GM19035 (cell line): ENCODE measurements around the gene BZW1.

Experiments used
- ATAC-seq: cut with Tn5 transposase; IDR thresholded peaks from one replicate; pipeline ENCODE4 v1.9.1; 2021; ENCODE audit not compliant: unreplicated experiment

The BZW1 gene

GRCh38 chr2:200811333-200812121 lies at the start of gene BZW1:
TSS of gene BZW1 (plus strand) at chr2:200811910. CDS start at chr2:200813218, 1,308 bp downstream.
- peak; percentile 81 for ATAC-seq

- no peak for ATAC-seq
Measured at GRCh38 chr2:200762127-200762526, 49.6 kb upstream of the BZW1 start.

DNA sequence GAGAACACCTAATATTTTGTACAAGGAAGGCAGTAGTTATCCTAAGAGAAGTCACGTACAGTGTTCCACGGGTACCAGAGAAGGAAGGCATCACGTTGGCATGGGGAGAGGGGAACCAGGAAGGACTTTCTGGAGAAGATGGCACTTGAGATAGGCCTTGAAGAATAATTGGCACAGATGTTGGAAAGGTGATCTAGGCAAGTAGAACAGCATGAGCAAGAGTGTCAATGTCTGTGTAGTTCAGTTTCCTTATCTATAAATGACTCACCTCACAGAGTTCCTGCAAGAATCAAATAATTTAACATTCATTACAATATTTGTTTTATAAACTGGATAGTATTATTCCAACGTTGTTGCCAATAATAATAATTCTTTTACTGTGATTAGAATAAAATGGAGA lies 48.3 kb upstream of the BZW1 start:
- ATAC-seq: no peak

- no peak for ATAC-seq
Measured at GRCh38 chr2:200765139-200765951, 46.4 kb upstream of the BZW1 start.

GRCh38 chr2:200765995-200766660 lies 45.6 kb upstream of the BZW1 start:
- no peak for ATAC-seq

DNA sequence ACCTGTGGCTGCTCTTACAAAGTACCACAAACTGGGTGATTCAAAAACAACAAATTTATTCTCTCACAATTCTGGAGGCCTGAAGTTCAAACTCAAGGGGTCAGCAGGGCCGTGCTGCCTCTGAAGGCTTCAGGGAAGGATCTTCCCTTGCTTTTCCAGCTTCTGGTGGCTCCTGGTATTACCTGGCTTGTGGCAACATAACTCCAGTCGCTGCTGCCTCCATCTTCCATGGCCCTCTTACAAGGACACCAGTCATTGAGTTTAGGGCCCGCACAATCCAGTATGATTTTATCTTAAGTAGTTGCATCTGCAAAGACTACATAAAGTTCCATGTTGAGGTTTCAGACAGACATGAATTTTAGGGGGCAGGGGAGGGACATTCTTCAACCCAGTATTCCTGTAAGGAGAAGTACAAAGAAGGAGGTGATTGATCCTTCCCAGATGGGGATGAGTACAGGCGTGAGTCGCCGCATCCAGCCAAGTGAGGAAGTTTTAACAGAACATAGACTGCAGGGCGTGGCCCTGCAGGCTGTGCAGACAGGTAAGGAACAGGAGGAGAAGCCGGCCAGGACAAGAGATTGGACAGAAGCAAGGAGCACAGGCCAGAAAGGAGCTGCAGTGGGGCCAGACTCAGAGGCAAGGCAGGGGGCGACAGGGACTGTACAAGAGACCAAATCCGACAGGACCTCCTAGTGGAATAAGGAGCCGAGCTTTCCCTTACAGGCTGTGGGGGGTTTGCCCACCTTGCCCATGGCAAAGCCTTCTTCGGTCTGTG lies 44.4 kb upstream of the BZW1 start:
- no peak for ATAC-seq

GRCh38 chr2:200770847-200771246 lies 40.9 kb upstream of the BZW1 start:
- no peak for ATAC-seq

- ATAC-seq: no peak
Measured at GRCh38 chr2:200772620-200773019, 39.1 kb upstream of the BZW1 start.

DNA sequence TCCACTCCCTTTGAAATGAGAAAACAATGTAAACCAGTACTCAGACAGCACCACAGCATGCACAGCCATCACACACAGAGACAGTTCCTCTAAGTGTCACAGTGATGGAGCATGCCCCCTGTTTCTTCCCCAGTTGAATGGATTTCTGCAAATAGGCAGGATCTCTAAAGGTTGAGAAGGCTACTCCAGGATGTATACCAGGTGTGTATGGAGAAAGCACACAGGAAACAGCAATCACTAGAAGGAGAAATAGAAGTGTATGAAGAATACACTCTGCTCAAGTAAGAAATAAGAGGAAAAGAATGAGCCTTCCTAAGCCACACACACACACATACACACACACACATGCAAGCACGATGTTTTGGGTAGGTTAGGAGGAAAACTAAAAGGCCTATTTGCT lies 38.6 kb upstream of the BZW1 start:
- no peak for ATAC-seq

- ATAC-seq: no peak
Measured at GRCh38 chr2:200774920-200775319, 36.8 kb upstream of the BZW1 start.

- ATAC-seq: no peak
Measured at GRCh38 chr2:200777275-200777674, 34.4 kb upstream of the BZW1 start.

DNA sequence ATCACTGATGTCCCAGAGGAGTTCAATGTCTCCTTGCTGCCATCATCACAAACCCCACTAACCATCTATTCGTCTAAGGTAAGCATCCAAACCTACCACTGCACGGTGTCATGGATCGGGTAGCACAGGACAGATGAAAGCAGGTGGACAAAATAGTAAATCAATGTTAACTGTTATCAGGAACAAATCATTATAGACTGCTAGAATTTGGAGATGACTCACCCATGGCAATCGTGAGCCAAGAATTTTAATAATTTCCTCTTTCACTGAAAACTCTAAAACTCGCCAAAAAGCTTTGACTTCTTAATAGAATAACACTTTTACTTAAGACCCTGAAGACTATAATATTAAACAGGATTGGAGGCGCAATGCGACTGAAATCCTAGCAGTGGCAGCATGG lies 33.7 kb upstream of the BZW1 start:
- no peak for ATAC-seq

DNA sequence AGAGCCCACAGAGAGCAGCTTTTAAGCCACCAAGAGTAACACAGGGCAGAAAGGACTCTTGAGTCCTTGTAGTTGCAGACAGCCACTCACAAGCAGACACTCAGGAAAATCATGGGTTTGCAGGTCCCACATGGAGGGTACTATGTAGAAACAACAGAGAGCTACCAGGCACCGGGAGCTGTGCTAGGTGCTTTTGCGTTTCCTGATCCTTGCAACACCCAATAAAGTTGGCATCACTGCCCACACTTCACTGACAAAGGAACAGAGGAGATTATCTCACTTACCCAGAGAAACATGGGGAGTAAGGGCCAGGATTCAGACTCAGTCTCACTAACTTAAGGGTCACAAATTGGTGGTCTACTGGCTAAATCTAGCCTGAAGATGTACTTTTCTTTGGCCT lies 32.5 kb upstream of the BZW1 start:
- no peak for ATAC-seq

DNA sequence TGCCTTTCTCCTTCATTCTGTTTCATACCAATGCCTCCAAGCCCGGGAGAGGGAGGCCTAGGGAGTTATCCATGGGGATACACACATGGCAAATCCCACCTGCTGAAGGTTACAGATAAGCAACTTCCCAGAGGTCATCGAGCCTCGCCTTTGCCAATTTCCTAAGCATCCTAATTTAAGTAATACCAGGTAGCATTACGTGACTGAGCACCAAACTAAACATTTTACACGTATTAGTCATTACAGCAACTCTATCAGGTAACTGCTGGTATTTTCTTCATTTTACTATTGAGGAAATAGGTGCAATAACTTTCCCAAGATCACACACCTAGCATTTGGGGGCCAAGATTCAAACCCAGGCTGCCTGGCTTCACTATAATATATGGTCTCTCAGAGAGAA lies 30.1 kb upstream of the BZW1 start:
- no peak for ATAC-seq

DNA sequence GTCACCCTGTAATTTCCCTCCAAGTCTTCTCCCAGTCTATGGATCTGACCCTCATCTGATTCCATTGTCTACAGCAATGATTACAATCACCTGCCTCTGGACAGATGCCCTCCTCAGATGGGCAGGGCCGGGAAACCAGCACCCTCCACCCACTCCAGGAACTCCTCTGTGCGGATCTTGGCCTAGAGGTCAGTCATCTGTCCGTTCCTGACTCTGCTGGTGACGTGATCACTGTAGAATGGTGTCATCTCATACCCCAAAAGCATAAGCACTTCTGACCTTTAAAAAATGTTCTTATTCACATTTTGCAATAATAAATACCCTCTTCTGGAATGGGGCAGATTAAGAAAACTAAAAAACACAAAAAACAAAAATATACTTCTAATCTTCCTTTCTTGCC lies 29.5 kb upstream of the BZW1 start:
- no peak for ATAC-seq

GRCh38 chr2:200784215-200784614 lies 27.5 kb upstream of the BZW1 start:
- no peak for ATAC-seq

DNA sequence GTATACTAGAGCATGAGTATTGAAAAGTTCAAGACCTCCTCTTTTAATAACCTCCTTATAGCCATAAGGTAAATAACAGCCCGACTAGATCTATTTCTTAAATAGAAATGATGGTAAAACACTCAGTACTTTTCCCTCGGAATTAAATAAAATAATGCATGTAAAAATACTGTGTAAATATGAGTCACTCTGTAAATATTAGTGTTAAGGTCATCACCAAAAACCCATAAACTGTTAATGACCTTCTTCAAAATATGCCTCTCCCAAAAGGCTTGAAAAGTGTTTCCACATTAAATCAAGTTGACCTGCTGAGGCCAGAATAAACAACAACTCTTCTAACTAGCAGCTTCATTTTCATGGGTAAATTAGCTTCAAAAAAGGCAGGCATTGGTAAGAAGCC lies 25.3 kb upstream of the BZW1 start:
- ATAC-seq: no peak

DNA sequence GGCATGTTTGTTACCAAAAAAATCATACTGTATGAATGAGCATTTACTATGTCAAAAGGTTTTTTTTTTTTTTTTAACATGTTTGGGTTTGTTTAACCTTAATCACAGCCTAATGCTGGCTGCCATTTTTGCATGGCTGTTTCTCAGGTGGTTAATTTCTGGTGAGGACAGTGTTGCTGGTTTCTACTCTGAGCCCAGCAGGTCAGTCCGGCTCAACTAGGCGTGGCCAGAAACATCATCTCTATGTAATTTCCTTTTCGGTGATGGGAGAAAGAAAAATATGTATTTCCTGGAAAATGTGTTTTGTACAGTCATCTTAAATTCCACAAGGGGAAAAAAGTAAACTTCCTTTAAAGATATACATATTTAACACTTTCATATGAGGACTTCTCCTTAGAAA lies 24.9 kb upstream of the BZW1 start:
- no peak for ATAC-seq

DNA sequence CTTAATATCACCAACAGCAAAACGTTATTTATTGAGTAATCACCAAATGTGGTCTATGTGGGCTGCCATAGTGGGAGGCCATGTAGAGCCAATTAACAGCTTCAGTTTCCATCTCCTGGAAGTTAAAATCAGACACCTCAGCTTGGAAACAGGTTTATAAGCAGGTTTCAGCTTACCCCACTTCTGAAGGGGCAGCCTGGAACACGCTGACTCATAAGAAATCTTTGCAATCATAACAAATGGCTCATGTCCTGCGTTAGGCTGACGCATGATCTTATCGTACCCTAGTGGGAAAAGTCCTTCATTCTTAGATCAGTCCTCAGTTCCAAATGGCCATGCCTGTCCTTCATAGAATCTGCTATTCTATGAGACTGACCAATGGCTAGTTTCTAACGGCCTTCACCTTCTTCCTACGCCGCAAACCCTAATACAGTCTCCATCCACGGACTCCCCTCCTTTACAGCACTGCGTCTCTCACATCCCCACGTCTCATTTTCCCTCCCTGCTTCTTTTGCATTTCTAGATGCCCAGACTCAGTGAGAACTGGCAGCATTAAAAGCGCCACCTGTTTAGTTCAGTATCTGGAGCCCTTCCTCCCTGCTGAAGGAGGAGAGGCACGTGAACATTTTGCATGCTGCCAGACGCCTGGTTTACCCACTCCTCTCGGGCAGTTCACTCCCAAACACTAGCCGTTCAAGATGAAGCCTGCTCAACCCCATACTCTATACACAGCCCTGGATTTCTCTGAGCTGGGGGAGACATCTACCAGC lies 24.2 kb upstream of the BZW1 start:
- ATAC-seq: no peak

GRCh38 chr2:200788121-200788718 lies 23.5 kb upstream of the BZW1 start:
- no peak for ATAC-seq
